AG09319 (cell line): ENCODE measurements around the gene MCEMP1.
A peak's percentile ranks its signal among the peaks of the same experiment; 100 is the strongest.

ENCODE experiments used
- DNase-seq: peaks from one replicate; pipeline ENCODE4 v3.0.0-alpha.2; 2010; ENCODE audit warnings: low read depth; ENCODE audit errors: extremely low read depth
- CTCF ChIP-seq: IDR thresholded peaks from 2 replicates; pipeline ENCODE4 v1.5.1; 2011; ENCODE audit warnings: low read depth, mild to moderate bottlenecking, inconsistent platforms, low read length, moderate library complexity

MCEMP1 gene

GRCh38 chr19:7676854-7677253 is at the start of gene MCEMP1:
Gene MCEMP1, plus strand, starts transcription at chr19:7677090. Its CDS starts 31 bp downstream, at chr19:7677121.
- no peak for TF ChIP-seq CTCF
- no peak for DNase-seq

- no peak for DNase-seq
- TF ChIP-seq CTCF: no peak
Observed at GRCh38 chr19:7627166-7627565, 49.7 kb upstream of the MCEMP1 start.

- no peak for TF ChIP-seq CTCF
- no peak for DNase-seq
Observed at GRCh38 chr19:7628589-7629311, 48.1 kb upstream of the MCEMP1 start.

GRCh38 chr19:7629347-7630054 is 47.4 kb upstream of the MCEMP1 start, which contains the start of the genes PET100 and XAB2:
Gene PET100, plus strand, starts transcription at chr19:7629793. Its CDS starts 41 bp downstream, at chr19:7629834.
Gene XAB2, minus strand, starts transcription at chr19:7629545. Its CDS starts 18 bp downstream, at chr19:7629527.
- no peak for TF ChIP-seq CTCF
- peak; percentile 97 for DNase-seq

- no peak for DNase-seq
- TF ChIP-seq CTCF: no peak
Observed at GRCh38 chr19:7631577-7631976, 45.3 kb upstream of the MCEMP1 start.

GRCh38 chr19:7632340-7633203 is 44.3 kb upstream of the MCEMP1 start:
- no peak for DNase-seq
- TF ChIP-seq CTCF: no peak
